Loucy (cell line): ENCODE results near the gene GARIN5B.

ENCODE experiments used
- H2AFZ ChIP-seq: fragments of 200-600 bp; sonication (generic); 2 replicates; pipeline ENCODE4 v1.6.0; 2016; ENCODE audit warnings: antibody characterized with exemption, mild to moderate bottlenecking, low read length, moderate library complexity
- H3F3A ChIP-seq: fragments of 200-600 bp; 2 replicates; pipeline ENCODE4 v1.6.0; 2016; ENCODE audit warnings: antibody characterized with exemption, low read depth, mild to moderate bottlenecking
- H3K27me3 ChIP-seq: fragments of 200-600 bp; sonication (generic); 2 replicates; pipeline ENCODE4 v1.6.1; 2014; ENCODE audit warnings: low read length, mild to moderate bottlenecking; ENCODE audit not compliant: insufficient read depth, poor library complexity, severe bottlenecking
- H3K36me3 ChIP-seq: fragments of 200-600 bp; sonication (generic); 2 replicates; pipeline ENCODE4 v1.6.1; 2016; ENCODE audit warnings: low read length; ENCODE audit not compliant: insufficient read depth
- H3K4me1 ChIP-seq: fragments of 200-600 bp; sonication (generic); 2 replicates; pipeline ENCODE4 v1.5.1; 2014; ENCODE audit warnings: low read length, mild to moderate bottlenecking; ENCODE audit not compliant: insufficient read depth, poor library complexity, severe bottlenecking
- H3K4me2 ChIP-seq: fragments of 200-600 bp; sonication (generic); 2 replicates; pipeline ENCODE4 v1.6.0; 2014; ENCODE audit warnings: antibody characterized with exemption, low read length, low read depth, mild to moderate bottlenecking; ENCODE audit not compliant: poor library complexity, severe bottlenecking
- H3K4me3 ChIP-seq: fragments of 200-600 bp; sonication (generic); 2 replicates; pipeline ENCODE4 v1.5.1; 2014; ENCODE audit warnings: low read length, mild to moderate bottlenecking, mixed read lengths; ENCODE audit not compliant: poor library complexity, severe bottlenecking
- H3K79me2 ChIP-seq: fragments of 200-600 bp; sonication (generic); 2 replicates; pipeline ENCODE4 v1.6.1; 2014; ENCODE audit warnings: low read length; ENCODE audit not compliant: insufficient read depth
- H3K9ac ChIP-seq: fragments of 200-600 bp; sonication (generic); 2 replicates; pipeline ENCODE4 v1.6.0; 2014; ENCODE audit warnings: mild to moderate bottlenecking, low read depth, low read length, moderate library complexity; ENCODE audit not compliant: poor library complexity, severe bottlenecking
- H3K9me2 ChIP-seq: fragments of 200-600 bp; sonication (generic); replicated peaks from 2 replicates; pipeline ENCODE4 v1.6.1; 2016; ENCODE audit warnings: low read depth, low read length, mixed read lengths
- H3K9me3 ChIP-seq: fragments of 200-600 bp; sonication (generic); 2 replicates; pipeline ENCODE4 v1.6.1; 2014; ENCODE audit warnings: mild to moderate bottlenecking, antibody characterized with exemption, low read length, low read depth; ENCODE audit not compliant: insufficient read depth
- H4K20me1 ChIP-seq: fragments of 200-600 bp; sonication (generic); 2 replicates; pipeline ENCODE4 v1.6.0; 2014; ENCODE audit warnings: antibody characterized with exemption, low read length, mild to moderate bottlenecking; ENCODE audit not compliant: insufficient read depth, poor library complexity, severe bottlenecking
- EZH2phosphoT487 ChIP-seq: fragments of 200-600 bp; IDR thresholded peaks from 2 replicates; pipeline ENCODE4 v1.6.1; 2018; ENCODE audit warnings: antibody characterized with exemption, mild to moderate bottlenecking, moderate library complexity, borderline replicate concordance
- TF ChIP-seq, protein P1 (sequence below): fragments of 200-600 bp; sonication (generic); conservative IDR thresholded peaks from 2 replicates; pipeline ENCODE4 v1.5.1; 2014; ENCODE audit warnings: mild to moderate bottlenecking, antibody characterized with exemption, low read length

The GARIN5B gene

DNA sequence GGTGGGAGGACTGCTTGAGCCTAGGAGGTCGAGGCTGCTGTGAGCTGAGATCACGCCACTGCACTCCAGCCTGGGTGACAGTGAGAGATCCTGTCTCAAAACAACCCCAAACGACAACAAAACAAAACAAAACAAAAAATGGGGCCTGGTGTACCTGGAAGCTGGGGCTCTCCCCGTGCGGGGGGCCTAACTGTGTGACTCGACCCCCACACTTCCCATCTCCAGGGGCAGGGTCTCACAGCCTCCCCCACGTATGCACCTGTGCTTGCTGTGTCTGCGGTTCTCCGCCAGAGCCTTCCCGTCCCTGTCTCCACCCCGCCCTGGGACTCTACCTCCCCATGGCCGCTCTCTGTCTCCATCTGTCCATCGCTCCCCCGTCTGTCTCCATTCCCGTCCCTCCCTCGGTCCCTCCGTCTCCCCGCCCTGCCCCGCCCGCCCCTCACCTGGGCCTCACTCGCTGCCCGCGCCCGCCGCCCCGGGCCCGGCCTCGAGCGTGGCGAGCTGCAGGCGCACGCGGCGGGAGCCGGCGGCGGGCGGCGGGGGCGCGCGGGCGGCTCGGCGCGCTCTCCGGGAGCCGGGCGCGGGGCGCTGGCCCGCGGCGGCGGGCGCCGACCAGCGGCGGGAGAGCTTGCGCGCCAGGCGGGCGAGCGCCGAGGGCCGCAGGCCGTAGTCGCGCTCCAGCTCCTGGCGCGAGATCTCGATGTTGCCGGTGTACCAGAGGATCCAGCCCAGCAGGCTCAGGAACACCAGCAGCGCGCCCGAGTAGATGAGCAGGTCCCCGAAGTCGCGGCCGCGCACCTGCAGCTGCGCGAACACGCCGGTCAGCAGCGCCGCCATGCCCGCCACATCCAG, 20.4 kb upstream of the GARIN5B start:
- peak overlapping the region; percentile 82 for H2AFZ ChIP-seq
- peak overlapping the region; percentile 84 for H3K9ac ChIP-seq
- H3K4me3 ChIP-seq = peak overlapping the region; percentile 100
- H4K20me1 ChIP-seq = peaks cover 27% of the 10 kb centered on the region
- H3K9me2 ChIP-seq = no peaks in the 10 kb centered on the region
- no peak for TF ChIP-seq EZH2phosphoT487
- TF ChIP-seq, protein P1, sequence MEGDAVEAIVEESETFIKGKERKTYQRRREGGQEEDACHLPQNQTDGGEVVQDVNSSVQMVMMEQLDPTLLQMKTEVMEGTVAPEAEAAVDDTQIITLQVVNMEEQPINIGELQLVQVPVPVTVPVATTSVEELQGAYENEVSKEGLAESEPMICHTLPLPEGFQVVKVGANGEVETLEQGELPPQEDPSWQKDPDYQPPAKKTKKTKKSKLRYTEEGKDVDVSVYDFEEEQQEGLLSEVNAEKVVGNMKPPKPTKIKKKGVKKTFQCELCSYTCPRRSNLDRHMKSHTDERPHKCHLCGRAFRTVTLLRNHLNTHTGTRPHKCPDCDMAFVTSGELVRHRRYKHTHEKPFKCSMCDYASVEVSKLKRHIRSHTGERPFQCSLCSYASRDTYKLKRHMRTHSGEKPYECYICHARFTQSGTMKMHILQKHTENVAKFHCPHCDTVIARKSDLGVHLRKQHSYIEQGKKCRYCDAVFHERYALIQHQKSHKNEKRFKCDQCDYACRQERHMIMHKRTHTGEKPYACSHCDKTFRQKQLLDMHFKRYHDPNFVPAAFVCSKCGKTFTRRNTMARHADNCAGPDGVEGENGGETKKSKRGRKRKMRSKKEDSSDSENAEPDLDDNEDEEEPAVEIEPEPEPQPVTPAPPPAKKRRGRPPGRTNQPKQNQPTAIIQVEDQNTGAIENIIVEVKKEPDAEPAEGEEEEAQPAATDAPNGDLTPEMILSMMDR = no peak
- peak overlapping the region; percentile 91 for H3K4me2 ChIP-seq
- peaks cover 13% of the 10 kb centered on the region; the same call in 1 of the 2 replicates for H3K36me3 ChIP-seq
- no peaks in the 10 kb centered on the region for H3K9me3 ChIP-seq
- H3K27me3 ChIP-seq = no peaks in the 10 kb centered on the region
- H3K4me1 ChIP-seq = peaks cover 40% of the 10 kb centered on the region
- H3F3A ChIP-seq = no peaks in the 10 kb centered on the region
- peaks cover 42% of the 10 kb centered on the region for H3K79me2 ChIP-seq

DNA sequence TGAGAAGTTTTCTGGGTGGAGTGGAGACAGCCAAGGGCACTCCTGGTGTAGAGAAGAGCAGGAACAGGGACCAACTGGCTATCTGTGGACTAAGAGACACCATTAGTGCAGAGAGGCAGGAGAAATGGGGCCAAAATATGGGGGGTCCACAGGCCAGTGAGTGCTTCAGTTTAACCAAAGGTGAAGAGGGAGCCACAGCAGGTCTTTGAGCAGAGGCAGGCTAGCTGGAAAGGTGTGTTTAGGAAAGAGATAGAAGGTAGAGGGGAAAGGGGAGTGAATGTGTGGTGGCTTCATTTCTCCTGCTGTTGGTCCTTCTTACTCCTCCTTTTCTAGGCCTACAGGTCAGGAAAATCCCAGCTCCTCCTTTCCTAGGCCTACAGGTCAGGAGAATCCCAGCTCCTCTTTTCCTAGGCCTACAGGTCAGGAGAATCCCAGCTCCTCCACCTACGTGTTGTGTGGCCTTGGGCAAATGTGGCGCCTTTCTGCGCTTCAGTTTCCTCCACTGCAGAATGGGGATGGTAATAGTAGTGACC, 19.5 kb upstream of the GARIN5B start:
- no peaks in the 10 kb centered on the region for H3K9me3 ChIP-seq
- peaks cover 32% of the 10 kb centered on the region for H3K79me2 ChIP-seq
- TF ChIP-seq, protein P1 = no peak
- TF ChIP-seq EZH2phosphoT487 = no peak
- H4K20me1 ChIP-seq = peaks cover 18% of the 10 kb centered on the region
- H3F3A ChIP-seq = no peaks in the 10 kb centered on the region
- H2AFZ ChIP-seq = no peak overlapping the region
- H3K36me3 ChIP-seq = peaks cover 4% of the 10 kb centered on the region; the same call in 1 of the 2 replicates
- H3K4me2 ChIP-seq = peak overlapping the region; percentile 91
- peaks cover 31% of the 10 kb centered on the region for H3K4me1 ChIP-seq
- peak overlapping the region; percentile 84 for H3K9ac ChIP-seq
- H3K27me3 ChIP-seq = no peaks in the 10 kb centered on the region
- peak overlapping the region; percentile 77 for H3K4me3 ChIP-seq
- no peaks in the 10 kb centered on the region for H3K9me2 ChIP-seq

DNA sequence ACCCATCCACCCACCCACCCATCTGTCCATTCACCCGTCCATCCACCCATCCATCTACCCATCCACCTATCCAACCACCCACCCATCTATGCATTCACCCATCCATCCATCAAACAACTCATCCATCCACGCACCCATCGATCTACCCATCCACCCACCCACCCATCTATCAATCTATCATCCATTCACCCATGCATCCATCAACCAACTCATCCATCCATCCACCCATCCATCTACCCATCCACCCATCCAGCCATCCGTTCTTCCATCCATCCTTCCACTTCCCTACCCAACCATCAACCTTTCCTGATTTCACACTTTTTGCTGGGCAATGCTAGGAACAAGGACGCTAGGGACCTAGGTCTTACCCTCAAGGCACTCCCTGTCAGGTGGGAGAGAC, 19.0 kb upstream of the GARIN5B start:
- Histone ChIP-seq H3K4me3 (no peak overlapping the region), H3K79me2 (peaks cover 27% of the 10 kb centered on the region), H3K9me3 (no peaks in the 10 kb centered on the region), H3K9me2 (no peaks in the 10 kb centered on the region), H3K36me3 (no peaks in the 10 kb centered on the region), H4K20me1 (peaks cover 12% of the 10 kb centered on the region), H3K4me2 (peak overlapping the region; percentile 91), H3F3A (no peaks in the 10 kb centered on the region), H2AFZ (no peak overlapping the region), H3K4me1 (peaks cover 25% of the 10 kb centered on the region), H3K27me3 (no peaks in the 10 kb centered on the region), H3K9ac (no peak overlapping the region)
- TF ChIP-seq, protein P1 = no peak
- no peak for TF ChIP-seq EZH2phosphoT487
